ENCODE results near the gene LONP1.

The LONP1 gene

DNA sequence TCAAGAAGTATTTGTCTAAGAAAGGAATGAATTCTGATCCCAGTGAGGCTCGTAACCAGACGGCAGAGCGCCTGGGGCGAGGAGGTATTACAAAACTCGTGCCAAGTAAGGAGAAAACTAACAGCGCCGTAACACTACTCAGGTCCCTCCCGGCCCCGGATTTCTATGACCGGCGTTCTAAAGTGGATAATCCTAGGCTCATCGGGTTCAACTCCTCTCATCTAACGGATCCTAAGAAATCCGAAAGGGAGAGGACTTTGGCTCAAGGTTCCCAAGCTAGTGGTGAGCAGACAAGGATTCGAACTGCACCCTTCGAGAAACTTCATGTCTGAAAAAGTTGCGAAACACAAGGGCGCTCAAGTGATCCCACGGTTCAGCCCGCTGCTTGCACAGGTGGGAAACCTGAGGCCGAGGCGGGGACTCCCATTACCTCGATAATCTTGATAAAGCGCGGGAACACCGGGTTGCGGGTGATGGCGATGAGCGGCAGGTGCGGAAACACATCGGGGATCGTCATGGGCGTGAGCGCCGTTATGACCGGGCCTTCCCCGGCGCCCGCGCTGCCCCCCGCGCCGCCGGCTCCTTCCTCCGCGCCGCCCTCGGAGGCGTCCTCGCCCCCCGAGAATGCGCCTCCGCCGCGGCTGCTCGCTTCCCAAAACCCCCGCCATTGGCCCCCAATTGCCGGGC is 529 bp downstream of the LONP1 start (continued):
- TF ChIP-seq, protein P1, sequence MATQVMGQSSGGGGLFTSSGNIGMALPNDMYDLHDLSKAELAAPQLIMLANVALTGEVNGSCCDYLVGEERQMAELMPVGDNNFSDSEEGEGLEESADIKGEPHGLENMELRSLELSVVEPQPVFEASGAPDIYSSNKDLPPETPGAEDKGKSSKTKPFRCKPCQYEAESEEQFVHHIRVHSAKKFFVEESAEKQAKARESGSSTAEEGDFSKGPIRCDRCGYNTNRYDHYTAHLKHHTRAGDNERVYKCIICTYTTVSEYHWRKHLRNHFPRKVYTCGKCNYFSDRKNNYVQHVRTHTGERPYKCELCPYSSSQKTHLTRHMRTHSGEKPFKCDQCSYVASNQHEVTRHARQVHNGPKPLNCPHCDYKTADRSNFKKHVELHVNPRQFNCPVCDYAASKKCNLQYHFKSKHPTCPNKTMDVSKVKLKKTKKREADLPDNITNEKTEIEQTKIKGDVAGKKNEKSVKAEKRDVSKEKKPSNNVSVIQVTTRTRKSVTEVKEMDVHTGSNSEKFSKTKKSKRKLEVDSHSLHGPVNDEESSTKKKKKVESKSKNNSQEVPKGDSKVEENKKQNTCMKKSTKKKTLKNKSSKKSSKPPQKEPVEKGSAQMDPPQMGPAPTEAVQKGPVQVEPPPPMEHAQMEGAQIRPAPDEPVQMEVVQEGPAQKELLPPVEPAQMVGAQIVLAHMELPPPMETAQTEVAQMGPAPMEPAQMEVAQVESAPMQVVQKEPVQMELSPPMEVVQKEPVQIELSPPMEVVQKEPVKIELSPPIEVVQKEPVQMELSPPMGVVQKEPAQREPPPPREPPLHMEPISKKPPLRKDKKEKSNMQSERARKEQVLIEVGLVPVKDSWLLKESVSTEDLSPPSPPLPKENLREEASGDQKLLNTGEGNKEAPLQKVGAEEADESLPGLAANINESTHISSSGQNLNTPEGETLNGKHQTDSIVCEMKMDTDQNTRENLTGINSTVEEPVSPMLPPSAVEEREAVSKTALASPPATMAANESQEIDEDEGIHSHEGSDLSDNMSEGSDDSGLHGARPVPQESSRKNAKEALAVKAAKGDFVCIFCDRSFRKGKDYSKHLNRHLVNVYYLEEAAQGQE (tag by site-specific recombination; IDR thresholded peaks at IDR 0.05), result no peak
- TF ChIP-seq ZNF658 (tag by site-specific recombination; IDR thresholded peaks at IDR 0.05) (no peak), ZNF239 (tag by site-specific recombination; IDR thresholded peaks at IDR 0.05) (no peak), ZNF677 (tag by site-specific recombination; IDR thresholded peaks at IDR 0.05) (no peak), ZBTB48 (tag by site-specific recombination; IDR thresholded peaks at IDR 0.05) (no peak), ZNF23 (tag by site-specific recombination; IDR thresholded peaks at IDR 0.05; ENCODE audit: borderline replicate concordance) (no peak), ZNF24 (tag by site-specific recombination; IDR thresholded peaks at IDR 0.05) (no peak), MYNN (tag by site-specific recombination; IDR thresholded peaks at IDR 0.05; ENCODE audit: borderline replicate concordance) (no peak), ZFHX2 (tag by site-specific recombination; conservative IDR thresholded peaks at IDR 0.05) (no peak), OVOL3 (tag by site-specific recombination; IDR thresholded peaks at IDR 0.05) (no peak), BCL11B (tag by site-specific recombination; IDR thresholded peaks at IDR 0.05; ENCODE audit: low read depth) (no peak)
- TF ChIP-seq, protein P2, sequence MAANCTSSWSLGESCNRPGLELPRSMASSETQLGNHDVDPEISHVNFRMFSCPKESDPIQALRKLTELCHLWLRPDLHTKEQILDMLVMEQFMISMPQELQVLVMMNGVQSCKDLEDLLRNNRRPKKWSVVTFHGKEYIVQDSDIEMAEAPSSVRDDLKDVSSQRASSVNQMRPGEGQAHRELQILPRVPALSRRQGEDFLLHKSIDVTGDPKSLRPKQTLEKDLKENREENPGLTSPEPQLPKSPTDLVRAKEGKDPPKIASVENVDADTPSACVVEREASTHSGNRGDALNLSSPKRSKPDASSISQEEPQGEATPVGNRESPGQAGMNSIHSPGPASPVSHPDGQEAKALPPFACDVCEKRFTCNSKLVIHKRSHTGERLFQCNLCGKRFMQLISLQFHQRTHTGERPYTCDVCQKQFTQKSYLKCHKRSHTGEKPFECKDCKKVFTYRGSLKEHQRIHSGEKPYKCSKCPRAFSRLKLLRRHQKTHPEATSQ (tag by site-specific recombination; IDR thresholded peaks at IDR 0.05), result no peak
- TF ChIP-seq, protein P3, sequence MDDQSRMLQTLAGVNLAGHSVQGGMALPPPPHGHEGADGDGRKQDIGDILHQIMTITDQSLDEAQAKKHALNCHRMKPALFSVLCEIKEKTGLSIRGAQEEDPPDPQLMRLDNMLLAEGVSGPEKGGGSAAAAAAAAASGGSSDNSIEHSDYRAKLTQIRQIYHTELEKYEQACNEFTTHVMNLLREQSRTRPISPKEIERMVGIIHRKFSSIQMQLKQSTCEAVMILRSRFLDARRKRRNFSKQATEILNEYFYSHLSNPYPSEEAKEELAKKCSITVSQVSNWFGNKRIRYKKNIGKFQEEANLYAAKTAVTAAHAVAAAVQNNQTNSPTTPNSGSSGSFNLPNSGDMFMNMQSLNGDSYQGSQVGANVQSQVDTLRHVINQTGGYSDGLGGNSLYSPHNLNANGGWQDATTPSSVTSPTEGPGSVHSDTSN (CRISPR knock-in tag; IDR thresholded peaks at IDR 0.05), result 0 out of 2 replicates have a peak, but pooled peaks have one; percentile 7
- TF ChIP-seq, protein P4, sequence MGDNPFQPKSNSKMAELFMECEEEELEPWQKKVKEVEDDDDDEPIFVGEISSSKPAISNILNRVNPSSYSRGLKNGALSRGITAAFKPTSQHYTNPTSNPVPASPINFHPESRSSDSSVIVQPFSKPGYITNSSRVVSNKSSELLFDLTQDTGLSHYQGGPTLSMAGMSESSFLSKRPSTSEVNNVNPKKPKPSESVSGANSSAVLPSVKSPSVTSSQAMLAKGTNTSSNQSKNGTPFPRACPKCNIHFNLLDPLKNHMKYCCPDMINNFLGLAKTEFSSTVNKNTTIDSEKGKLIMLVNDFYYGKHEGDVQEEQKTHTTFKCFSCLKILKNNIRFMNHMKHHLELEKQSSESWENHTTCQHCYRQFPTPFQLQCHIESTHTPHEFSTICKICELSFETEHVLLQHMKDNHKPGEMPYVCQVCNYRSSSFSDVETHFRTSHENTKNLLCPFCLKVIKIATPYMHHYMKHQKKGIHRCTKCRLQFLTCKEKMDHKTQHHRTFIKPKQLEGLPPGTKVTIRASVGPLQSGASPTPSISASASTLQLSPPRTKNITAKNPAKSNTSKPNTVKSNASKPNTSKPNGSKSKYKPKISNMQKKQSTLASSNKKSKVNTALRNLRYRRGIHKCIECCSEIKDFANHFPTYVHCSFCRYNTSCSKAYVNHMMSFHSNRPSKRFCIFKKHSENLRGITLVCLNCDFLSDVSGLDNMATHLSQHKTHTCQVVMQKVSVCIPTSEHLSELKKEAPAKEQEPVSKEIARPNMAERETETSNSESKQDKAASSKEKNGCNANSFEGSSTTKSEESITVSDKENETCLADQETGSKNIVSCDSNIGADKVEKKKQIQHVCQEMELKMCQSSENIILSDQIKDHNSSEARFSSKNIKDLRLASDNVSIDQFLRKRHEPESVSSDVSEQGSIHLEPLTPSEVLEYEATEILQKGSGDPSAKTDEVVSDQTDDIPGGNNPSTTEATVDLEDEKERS (tag by site-specific recombination; IDR thresholded peaks at IDR 0.05), result no peak

DNA sequence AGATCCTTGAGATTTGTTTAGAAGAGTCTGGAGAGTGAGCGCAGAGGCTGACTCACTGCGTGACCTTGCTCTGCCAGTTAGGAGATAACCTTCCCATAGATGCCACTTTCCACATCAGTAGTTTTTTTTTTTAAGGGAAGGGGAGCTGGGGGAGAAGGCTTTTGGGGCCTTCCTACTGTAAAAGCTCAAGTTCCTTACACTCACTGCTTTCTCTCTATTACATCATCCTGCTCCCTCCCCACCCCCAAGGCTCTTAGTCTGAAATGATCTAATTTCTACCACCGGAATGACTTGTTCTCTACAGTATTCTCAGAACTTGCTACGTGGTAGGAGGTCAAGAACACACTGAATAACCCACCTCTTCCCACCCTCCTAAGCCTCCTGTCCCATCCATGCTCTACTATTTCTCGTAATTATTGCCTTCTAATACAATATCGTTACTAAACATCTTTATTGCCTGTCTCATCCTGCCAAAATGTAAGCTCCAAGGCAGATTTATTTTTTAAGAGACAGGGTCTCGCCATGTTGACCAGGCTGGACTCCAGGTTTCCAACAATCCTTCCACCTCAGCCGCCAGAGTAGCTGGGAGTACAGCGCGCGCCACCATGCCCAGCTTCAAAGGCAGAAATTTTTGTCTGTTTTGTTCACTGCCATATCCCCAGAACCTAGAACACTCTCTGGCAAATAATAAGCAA is 1.2 kb downstream of the LONP1 start:
- POLR2A ChIA-PET, result interaction anchor here (0.5 to 4.1 kb wide), 16 partner anchors 11 to 1519 kb away, joined by 3 to 62 read pairs (median 4); partner anchors contain the start of genes DUS3L, NDUFA11 and RPL36
- no peaks in the 10 kb centered on the region for H3K9me3 ChIP-seq (ENCODE audit: control insufficient read depth, insufficient read depth, low read depth, low read length)
- peak overlapping the region; percentile 80 for H3K27ac ChIP-seq (ENCODE audit: extremely low read depth, low read depth, low read length)
- peaks cover 18 to 21% of the 10 kb centered on the region in 2 experiments; a peak in 2 of 3 replicates for H3K36me3 ChIP-seq (ENCODE audit: control insufficient read depth in 2 of 2, insufficient read depth in 1 of 2, low read length in 2 of 2)
- H3K4me3 ChIP-seq (ENCODE audit: low read depth, low read length), result peak overlapping the region; percentile 68
- CTCF ChIA-PET, result interaction anchor here (0.9 to 1.6 kb wide), 5 partner anchors 13 to 71 kb away, joined by 3 to 7 read pairs (median 3); partner anchors contain the start of gene RPL36
- H3K4me1 ChIP-seq (ENCODE audit: control insufficient read depth, insufficient read depth, low read length), result peaks cover 12% of the 10 kb centered on the region; the same call in 1 of the 2 replicates
- TF ChIP-seq ZNF16 (tag by site-specific recombination; IDR thresholded peaks at IDR 0.05; ENCODE audit: low read depth) (no peak), ZNF707 (tag by site-specific recombination; IDR thresholded peaks at IDR 0.05) (no peak), ZNF585B (tag by site-specific recombination; IDR thresholded peaks at IDR 0.05) (no peak), GLIS2 (tag by site-specific recombination; IDR thresholded peaks at IDR 0.05) (no peak), ZNF140 (tag by site-specific recombination; IDR thresholded peaks at IDR 0.05) (no peak), ZNF670 (tag by site-specific recombination; IDR thresholded peaks at IDR 0.05; ENCODE audit: low read depth) (no peak), ZNF266 (tag by site-specific recombination; IDR thresholded peaks at IDR 0.05; ENCODE audit: low read depth) (no peak), ZNF549 (tag by site-specific recombination; IDR thresholded peaks at IDR 0.05) (no peak), ZNF394 (tag by site-specific recombination; IDR thresholded peaks at IDR 0.05; ENCODE audit: borderline replicate concordance) (peak; percentile 70)
- TF ChIP-seq, protein P5, sequence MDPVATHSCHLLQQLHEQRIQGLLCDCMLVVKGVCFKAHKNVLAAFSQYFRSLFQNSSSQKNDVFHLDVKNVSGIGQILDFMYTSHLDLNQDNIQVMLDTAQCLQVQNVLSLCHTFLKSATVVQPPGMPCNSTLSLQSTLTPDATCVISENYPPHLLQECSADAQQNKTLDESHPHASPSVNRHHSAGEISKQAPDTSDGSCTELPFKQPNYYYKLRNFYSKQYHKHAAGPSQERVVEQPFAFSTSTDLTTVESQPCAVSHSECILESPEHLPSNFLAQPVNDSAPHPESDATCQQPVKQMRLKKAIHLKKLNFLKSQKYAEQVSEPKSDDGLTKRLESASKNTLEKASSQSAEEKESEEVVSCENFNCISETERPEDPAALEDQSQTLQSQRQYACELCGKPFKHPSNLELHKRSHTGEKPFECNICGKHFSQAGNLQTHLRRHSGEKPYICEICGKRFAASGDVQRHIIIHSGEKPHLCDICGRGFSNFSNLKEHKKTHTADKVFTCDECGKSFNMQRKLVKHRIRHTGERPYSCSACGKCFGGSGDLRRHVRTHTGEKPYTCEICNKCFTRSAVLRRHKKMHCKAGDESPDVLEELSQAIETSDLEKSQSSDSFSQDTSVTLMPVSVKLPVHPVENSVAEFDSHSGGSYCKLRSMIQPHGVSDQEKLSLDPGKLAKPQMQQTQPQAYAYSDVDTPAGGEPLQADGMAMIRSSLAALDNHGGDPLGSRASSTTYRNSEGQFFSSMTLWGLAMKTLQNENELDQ (tag by site-specific recombination; IDR thresholded peaks at IDR 0.05; ENCODE audit: low read depth), result no peak
